ENCODE measurements around the gene WNK4.

DNA sequence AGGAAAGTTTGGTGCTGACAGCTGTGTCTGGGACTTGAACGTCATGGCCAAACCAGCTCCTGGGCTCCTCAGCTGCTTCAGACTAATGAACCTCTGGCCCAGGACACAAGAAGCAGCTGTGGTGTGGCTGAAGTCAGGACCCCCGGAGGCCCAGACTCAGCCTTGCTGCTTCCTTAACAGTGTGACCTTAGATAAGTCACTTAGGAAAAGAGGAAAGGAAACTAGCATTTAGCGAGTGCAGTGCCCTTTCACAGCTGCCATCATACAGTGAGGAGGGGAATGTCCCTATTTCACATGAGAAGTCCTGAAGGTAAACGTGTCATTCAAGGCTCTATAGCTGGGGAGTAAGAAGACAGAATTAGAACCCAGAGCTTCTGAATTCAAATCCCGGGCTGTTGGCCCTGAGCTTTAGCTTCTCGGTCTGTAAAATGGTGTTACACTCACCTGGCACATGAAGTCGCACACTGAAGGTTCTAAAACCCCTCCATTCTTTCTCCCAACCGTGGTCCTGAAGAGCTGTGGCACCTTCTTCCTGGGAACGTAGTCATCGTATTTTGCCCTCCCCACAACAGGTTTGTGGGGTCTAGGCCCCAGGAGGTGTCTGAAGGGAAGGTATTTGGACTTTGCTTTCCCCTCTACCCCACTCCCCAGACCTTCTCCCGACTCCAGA, 20.3 kb upstream of the WNK4 start:
- TF ChIP-seq CTCF (IDR thresholded peaks at IDR 0.05) (no peak), POLR2A (IDR thresholded peaks at IDR 0.05) (no peak)

All from uterus (tissue), 2 donors.